ENCODE data around the gene REC114. TPM values are rescaled to one million over a fixed set of nuclear protein-coding genes. Genes with fewer than 3 reads are reported as not detected.
"Not testable (repeated sequence)": the region's sequence is repeated elsewhere in the genome, so short reads cannot be mapped to it uniquely, and the experiment has no call there.

The REC114 gene
- total RNA-seq, 1 donor from 2014 or later: 0.84 TPM

DNA sequence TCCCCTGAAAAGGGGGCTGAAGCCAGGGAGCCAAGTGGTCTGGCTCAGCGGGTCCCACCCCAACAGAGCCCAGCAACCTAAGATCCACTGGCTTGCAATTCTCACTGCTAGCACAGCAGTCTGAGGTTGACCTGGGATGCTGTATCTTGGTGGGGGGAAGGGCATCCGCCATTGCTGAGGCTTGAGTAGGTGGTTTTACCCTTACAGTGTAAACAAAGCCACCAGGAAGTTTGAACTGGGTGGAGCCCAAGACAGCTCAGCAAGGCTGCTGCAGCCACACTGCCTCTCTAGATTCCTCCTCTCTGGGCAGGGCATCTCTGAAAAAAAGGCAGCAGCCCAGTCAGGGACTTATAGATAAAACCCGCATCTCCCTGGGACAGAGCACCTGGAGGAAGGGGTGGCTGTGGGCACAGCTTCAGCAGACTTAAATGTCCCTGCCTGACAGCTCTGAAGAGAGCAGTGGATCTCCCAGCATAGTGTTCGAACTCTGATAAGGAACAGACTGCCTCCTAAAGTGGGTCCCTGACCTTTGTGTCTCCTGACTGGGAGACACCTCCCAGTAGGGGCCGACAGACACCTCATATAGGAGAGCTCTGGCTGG is 5.3 kb downstream of the REC114 start:
- DNase-seq; ATAC-seq; intact Hi-C loops (cut with micrococcal nuclease): not testable (repeated sequence)

DNA sequence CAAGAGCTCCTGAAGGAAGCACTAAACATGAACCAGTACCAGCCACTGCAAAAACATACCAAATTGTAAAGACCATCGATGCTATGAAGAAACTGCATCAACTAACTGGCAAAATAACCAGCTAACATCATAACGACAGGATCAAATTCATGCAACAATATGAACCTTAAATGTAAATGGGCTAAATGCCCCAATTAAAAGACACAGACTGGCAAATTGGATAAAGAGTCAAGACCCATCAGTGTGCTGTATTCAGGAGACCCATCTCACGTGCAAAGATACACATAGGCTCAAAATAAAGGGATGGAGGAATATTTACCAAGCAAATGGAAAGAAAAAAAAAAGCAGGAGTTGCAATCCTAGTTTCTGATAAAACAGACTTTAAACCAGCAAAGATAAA is 7.0 kb downstream of the REC114 start:
- intact Hi-C loops (cut with micrococcal nuclease); DNase-seq; ATAC-seq: not testable (repeated sequence)

DNA sequence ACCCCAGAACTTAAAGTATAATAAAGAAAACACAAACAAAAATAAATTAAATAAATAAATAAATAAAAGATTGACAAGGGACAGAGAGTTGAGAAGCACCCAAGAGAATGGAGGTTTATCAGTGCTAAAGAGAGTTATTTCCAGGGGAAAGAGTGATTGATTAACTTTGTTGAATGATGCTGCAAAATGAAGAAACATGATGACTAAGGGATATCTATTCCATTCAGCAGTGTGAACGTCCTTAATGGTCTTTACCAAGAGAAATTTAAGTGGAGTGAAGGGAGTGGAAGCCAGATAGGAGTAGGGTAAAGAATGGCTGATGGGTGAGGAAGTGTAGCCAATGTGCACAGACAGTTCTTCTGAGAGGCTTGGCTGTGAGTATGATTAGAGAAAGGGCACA is 11.1 kb downstream of the REC114 start:
- DNase-seq (no peak), ATAC-seq (no peak)
- intact Hi-C loops (cut with micrococcal nuclease): no loop called here

DNA sequence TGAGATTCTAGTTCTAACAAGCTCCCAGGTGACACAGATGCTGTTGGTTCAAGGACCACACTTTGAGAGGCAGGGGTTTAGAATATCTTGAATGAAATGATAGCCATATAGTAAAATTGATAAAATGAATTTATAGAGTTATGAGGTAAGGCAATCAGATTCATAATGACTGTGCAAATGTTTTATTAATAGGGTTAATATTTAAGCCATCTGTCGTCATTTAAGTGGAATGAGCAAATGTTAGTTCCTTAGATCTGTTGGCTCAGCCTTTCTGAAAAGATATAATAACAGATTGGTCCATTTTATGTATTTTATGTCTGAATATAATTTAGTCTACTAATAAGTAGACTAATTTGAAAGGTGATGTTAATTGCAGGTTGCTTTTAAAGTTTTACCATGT is 12.9 kb downstream of the REC114 start:
- DNase-seq: no peak

DNA sequence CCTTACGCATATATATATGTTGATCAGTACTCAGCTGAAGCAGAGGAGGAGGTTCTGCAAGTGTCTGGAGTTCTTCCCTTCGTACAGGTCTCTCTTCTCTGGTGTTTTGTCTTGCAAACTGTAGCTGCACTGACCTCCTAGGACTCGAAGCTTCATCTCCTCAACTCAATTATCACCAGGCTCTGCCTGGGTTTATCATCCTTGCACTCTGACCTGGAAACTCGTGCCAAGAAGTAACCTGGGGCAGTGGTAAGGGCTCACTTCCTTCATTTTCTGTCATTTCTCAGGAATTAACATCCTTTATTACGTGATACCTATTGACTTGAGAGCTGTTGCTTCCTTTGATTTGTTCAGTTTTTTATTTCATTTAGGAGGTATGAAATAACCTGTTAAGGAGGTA is 14.4 kb downstream of the REC114 start:
- intact Hi-C loops (cut with micrococcal nuclease): no loop called here
- DNase-seq (no peak), ATAC-seq (no peak)

More for the DNA sequence above, 12.9 kb downstream of the REC114 start:
- intact Hi-C loops (cut with micrococcal nuclease): no loop called here
- ATAC-seq: no peak

GRCh38 chr15:73460662-73461061 is 17.7 kb downstream of the REC114 start:
- DNase-seq (no peak), ATAC-seq (peak; percentile 55)
- intact Hi-C loops (cut with micrococcal nuclease): no loop called here

- intact Hi-C loops (cut with micrococcal nuclease): no loop called here
- DNase-seq (no peak), ATAC-seq (no peak)
Observed at GRCh38 chr15:73464602-73465001, 21.6 kb downstream of the REC114 start.

DNA sequence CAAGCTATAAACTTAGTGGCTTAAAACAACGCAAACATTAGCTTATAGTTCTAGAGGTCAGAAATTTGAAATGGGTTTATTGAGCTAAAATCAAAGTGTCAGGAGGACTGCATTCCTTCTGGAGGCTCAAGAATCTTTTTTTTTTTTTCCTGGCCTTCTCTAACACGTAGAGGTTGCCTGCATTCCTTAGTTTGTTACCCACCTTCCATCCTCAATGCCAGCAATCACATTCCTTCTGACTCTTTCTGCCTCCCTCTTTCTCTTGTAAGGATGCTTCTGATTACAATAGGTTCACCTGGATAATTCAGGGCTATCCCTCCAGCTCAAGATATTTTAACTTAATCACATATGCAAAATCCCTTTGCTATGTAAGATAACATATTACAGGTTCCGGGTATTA is 24.8 kb downstream of the REC114 start:
- intact Hi-C loops (cut with micrococcal nuclease): no loop called here
- no peak for ATAC-seq
- DNase-seq: no peak

- intact Hi-C loops (cut with micrococcal nuclease): no loop called here
- ATAC-seq (no peak), DNase-seq (no peak)
Observed at GRCh38 chr15:73474785-73475184, 31.8 kb downstream of the REC114 start.

- ATAC-seq: no peak
- intact Hi-C loops (cut with micrococcal nuclease): no loop called here
- DNase-seq: no peak
Observed at GRCh38 chr15:73476704-73477216, 33.8 kb downstream of the REC114 start.

DNA sequence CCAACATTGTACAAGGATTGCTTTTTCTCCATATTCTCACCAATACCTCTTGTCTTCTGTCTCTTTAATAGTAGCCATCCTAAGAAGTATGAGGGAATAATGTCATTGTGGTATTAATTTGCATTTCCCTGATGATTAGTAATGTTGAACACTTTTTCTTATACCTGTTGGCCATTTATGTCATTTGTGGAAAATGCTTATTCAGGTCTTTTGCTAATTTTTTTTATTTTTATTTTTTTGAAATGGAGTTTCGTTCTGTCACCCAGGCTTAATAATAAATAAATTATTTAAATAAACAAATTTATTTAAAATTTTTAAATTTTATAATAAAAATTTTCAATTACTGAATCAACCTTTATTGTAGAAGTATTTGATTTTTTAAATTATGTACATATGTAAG is 37.1 kb downstream of the REC114 start:
- DNase-seq (no peak), ATAC-seq (no peak)
- intact Hi-C loops (cut with micrococcal nuclease): no loop called here

GRCh38 chr15:73482166-73482565 is 39.2 kb downstream of the REC114 start:
- DNase-seq (no peak), ATAC-seq (no peak)
- intact Hi-C loops (cut with micrococcal nuclease): no loop called here

- ATAC-seq: no peak
- intact Hi-C loops (cut with micrococcal nuclease): no loop called here
Observed at GRCh38 chr15:73483053-73483452, 40.1 kb downstream of the REC114 start.

DNA sequence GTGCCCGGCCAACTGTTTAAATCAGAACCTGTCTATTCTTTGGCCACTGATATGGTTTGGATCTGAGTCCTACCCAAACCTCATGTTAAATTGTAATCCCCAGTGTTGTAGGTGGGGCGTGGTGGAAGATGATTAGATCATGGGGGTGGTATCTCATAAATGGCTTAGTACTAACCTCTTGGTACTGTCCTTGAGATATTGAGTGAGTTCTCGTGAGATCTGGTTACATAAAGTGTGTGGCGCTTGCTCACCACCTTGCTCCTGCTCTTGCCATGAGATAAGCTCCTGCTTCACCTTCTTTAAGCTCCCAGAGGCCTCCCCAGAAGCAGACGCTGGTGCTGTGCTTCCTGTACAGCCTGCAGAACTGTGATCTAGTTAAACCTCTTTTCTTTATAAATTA is 42.4 kb downstream of the REC114 start:
- ATAC-seq (no peak), DNase-seq (no peak)
- intact Hi-C loops (cut with micrococcal nuclease): no loop called here

More at GRCh38 chr15:73483053-73483452, 40.1 kb downstream of the REC114 start:
- DNase-seq: no peak

DNA sequence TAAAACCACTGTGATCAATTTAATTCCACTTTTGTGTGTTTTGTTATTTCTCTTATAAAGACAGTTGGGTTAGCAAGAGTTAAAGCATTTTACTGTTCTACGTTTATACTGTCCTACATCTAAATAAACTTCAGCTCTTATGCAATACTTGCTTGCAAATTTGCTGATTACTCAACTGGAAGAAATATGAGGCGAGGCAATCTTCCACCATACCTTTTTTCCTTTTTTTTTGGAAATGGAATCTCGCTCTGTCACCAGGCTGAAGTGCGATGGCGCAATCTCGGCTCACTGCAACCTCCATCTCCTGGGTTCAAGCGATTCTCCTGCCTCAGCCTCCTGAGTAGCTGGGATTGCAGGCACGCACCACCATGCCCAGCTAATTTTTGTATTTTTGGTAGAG is 42.9 kb downstream of the REC114 start:
- ATAC-seq, DNase-seq: not testable (repeated sequence)

DNA sequence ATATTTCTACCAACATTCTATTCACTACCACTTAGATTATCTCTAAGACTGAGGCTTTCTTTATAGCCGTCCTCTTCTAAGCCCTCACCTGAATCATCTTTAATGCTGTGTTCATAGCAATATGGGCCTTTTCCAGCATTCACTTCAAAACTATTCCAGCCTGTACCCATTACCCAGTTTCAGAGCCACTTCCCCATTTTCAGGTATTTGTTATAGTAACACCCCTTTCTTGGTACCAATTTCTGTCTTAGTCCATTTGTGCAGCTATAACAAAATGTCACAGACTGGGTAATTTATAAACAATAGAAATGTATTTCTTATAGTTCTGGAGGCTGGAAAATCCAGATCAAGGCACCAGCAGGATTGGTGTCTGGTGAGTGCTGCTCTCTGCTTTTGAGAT is 45.7 kb downstream of the REC114 start:
- no peak for ATAC-seq
- intact Hi-C loops (cut with micrococcal nuclease): no loop called here
- no peak for DNase-seq

More for the DNA sequence above, 42.9 kb downstream of the REC114 start:
- intact Hi-C loops (cut with micrococcal nuclease): not testable (repeated sequence)

GRCh38 chr15:73493922-73494321 is 51.0 kb downstream of the REC114 start:
- intact Hi-C loops (cut with micrococcal nuclease): no loop called here
- no peak for DNase-seq
- no peak for ATAC-seq

DNA sequence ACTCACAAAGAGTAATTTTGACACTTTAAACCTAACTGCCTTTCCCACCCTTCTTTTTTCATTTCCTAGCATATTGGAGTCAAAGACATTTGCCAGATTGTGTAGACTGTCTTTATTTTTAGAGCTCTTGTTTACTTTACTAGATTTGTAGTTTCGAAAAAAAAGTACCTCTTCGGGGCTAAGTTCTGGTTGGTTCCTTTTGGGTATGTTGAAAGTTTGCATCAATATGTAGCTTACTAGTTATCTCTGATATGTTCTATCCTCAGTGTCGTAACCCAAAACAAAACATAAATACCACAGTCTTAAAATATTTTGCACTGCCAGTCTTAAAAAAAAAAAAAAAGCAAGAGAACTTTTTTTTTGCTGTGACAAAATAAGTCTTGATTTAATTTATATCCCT is 52.2 kb downstream of the REC114 start:
- intact Hi-C loops (cut with micrococcal nuclease): no loop called here
- no peak for DNase-seq
- no peak for ATAC-seq

DNA sequence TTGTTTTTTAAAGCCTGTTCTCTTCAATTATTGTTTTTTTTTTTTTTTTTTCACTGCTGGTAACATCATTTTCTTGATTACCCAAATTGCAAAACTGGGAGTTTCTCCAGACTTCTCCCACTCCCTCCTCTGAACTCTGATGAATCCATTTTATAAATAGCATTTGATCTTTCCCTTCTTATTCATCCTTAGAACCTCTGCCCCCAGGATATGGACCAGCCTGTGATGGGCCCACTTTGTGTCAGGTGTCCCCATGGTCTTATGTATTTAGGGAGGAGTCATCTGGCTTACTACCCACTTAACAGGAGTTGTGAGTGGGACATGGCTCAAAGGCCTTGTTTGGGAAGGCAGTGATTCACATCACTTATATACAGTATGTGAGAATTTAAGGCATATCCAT is 57.7 kb downstream of the REC114 start:
- intact Hi-C loops (cut with micrococcal nuclease): no loop called here
- ATAC-seq: no peak
- no peak for DNase-seq

DNA sequence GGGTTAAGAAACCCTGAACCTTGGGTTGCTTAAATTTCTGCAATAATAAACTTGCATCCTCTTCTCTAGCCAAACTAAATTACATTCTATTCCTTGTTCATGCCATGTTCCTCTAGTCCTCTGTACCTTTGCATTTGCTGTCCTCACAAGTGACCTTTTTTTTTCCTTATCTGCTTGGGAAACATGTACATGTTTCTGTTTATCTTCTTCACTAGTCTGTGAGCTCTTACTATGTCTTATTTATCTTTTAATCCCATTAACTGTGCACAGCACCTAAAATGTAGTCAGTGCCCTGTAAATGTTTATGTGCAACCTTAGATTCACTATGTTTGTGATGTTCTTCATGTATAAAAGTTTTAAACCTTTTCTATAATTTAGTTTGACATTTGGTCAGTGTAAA is 61.9 kb downstream of the REC114 start:
- ATAC-seq: no peak
- intact Hi-C loops (cut with micrococcal nuclease): no loop called here
- no peak for DNase-seq

- no peak for DNase-seq
- intact Hi-C loops (cut with micrococcal nuclease): no loop called here
- peak; percentile 30 for ATAC-seq
Observed at GRCh38 chr15:73515527-73515926, 72.6 kb downstream of the REC114 start.
